Fibroblast of villous mesenchyme (primary cell): ENCODE data around the gene MTHFD1L. TPM values are rescaled to one million over a fixed set of nuclear protein-coding genes. Genes with fewer than 3 reads are reported as not detected.

ENCODE experiments used
- DNase-seq: peaks from one replicate; pipeline ENCODE4 v3.0.0-alpha.2; 2010; ENCODE audit warnings: low read depth
- H3K4me3 ChIP-seq: 2 replicates; pipeline ENCODE4 v1.5.1; 2011; ENCODE audit warnings: low read depth, mild to moderate bottlenecking, low read length
- total RNA-seq: library from RNA; depleted of rRNA; stranded (reverse); fragments of >200 nt; gene quantifications from 2 replicates; pipeline ENCODE4 v1.2.3, GENCODE V29; 2012
- TF ChIP-seq, protein P1 (sequence below): IDR thresholded peaks from 2 replicates; pipeline ENCODE4 v1.5.1; 2012; ENCODE audit warnings: low read depth, mild to moderate bottlenecking, low read length; ENCODE audit not compliant: insufficient read depth

The MTHFD1L gene
- total RNA-seq, 1 donor = 43.2 TPM

DNA sequence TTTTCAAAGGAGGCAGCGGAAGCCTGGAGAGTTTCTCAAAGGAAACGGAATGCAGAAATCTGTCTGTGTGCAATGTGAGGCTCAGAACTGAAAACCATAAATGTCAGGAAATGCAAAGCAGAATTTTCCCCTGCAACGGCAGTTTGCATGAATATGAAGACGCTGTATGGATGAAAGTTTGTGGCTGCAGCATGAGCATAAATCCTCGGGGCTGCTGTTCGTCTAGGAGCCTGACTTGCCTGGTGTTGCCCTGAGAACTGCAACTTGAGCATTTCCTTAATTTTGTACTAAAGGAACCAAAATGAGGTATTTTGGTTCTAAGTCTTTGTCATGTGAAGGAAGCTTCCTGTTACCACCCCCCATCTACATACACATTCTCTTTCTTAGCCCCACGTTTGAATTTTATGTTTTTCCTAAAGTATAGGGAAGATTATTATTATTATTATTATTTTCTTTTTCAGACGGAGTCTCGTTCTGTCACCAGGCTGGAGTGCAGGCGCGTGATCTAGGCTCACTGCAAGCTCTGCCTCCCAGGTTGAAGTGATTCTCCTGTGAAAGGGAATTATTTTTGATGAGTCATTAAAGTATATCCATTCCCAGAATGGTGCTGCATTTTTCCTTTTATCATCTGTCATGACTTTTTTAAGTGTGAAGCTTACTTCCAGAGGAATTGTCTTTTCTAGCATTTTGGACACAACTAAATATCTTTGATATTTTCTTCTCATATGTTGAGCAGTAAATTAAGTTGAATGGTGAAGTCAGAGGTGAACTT, 33.1 kb downstream of the MTHFD1L start:
- TF ChIP-seq, protein P1, sequence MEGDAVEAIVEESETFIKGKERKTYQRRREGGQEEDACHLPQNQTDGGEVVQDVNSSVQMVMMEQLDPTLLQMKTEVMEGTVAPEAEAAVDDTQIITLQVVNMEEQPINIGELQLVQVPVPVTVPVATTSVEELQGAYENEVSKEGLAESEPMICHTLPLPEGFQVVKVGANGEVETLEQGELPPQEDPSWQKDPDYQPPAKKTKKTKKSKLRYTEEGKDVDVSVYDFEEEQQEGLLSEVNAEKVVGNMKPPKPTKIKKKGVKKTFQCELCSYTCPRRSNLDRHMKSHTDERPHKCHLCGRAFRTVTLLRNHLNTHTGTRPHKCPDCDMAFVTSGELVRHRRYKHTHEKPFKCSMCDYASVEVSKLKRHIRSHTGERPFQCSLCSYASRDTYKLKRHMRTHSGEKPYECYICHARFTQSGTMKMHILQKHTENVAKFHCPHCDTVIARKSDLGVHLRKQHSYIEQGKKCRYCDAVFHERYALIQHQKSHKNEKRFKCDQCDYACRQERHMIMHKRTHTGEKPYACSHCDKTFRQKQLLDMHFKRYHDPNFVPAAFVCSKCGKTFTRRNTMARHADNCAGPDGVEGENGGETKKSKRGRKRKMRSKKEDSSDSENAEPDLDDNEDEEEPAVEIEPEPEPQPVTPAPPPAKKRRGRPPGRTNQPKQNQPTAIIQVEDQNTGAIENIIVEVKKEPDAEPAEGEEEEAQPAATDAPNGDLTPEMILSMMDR = no peak
- peak; percentile 69 for DNase-seq
- H3K4me3 ChIP-seq = no peak overlapping the region

DNA sequence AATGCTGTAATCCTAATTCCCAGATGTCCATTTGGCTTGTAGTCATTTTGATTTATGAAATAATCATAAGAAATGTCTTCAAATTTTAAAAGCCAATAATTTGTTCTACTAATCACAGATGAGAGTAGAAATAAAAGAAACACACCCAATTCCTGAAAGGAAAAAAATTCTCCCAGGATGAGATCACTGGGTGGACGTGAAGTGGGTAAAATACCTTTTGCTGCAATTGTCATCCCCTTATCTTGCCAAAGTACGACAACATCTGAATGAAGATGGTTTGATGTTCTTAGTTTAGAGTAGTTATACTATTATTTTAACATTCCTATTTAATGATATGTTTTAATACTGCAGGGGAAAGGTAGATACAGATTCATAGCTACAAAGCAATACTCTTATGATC, 33.7 kb downstream of the MTHFD1L start:
- TF ChIP-seq, protein P1 = no peak
- H3K4me3 ChIP-seq = no peak overlapping the region
- DNase-seq = no peak

DNA sequence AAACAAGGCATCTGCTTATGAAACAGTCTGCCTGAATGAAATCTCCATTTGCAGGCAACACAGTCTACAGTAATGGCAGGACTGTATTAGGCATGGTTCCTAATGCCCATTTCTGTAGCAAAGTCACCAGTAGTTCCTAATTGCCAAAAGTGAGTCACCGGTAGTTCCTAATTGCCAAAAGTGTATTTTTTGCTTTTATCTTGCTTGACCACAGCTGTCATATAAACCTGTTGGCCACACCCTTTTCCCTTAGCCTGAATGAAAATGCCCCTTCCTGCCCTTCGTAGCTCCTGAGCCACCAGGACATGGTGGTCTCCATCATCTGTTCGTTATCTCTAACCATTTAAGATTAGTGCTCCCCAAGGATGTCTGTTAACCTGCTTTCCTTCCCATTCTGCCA, 34.5 kb downstream of the MTHFD1L start:
- no peak overlapping the region for H3K4me3 ChIP-seq
- TF ChIP-seq, protein P1 = no peak
- no peak for DNase-seq

DNA sequence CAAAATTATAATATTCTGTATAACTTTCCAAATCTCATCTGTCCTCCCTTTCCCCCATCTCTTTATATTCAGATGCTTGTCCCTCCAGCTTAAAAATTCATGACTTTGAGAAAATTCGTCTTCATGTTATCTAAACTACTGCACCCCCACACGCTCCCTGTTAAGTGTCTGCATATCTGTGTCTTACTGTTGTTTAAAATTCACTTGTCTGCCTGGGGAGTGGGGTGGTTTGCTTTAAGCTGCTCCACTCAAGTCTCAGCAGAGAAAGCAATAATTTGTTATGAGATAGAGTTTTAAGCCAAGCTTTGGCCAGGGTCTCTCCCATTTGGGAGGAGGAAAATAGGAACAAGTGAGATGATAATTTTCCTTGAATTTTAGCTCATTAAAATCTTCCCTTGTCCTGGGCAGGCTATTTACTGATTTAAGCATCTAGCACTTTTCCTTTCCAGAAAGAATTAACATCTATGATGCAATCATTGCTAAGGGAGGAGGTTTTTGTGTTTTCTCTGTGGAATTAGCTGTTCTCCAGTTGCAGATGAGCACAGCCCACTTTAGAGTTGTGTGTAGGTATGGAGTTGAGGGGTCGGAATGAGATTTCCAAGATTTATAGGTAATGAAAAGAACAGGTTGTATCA, 36.8 kb downstream of the MTHFD1L start:
- TF ChIP-seq, protein P1 = no peak
- DNase-seq = peak; percentile 62
- H3K4me3 ChIP-seq = no peak overlapping the region

DNA sequence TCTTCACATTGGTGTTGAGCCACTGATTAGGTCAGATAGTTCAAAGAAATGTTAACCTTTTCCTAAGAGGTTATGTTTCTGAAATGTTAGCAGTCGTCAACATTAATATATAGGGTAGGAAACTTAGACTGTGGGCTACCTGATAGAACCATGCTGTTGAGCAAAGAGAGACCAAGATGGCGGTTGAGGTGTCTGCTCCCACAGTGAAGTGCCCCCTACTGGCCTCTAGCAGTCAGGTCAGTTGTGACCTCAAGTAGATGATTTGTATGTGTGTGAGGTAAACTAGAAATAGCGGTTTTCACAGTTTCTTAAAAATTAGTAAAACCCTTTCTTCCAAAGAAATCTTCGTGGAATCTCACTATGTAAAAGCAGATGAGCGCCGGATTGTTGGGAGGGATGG, 40.3 kb downstream of the MTHFD1L start:
- TF ChIP-seq, protein P1 = peak; percentile 40
- DNase-seq = no peak

DNA sequence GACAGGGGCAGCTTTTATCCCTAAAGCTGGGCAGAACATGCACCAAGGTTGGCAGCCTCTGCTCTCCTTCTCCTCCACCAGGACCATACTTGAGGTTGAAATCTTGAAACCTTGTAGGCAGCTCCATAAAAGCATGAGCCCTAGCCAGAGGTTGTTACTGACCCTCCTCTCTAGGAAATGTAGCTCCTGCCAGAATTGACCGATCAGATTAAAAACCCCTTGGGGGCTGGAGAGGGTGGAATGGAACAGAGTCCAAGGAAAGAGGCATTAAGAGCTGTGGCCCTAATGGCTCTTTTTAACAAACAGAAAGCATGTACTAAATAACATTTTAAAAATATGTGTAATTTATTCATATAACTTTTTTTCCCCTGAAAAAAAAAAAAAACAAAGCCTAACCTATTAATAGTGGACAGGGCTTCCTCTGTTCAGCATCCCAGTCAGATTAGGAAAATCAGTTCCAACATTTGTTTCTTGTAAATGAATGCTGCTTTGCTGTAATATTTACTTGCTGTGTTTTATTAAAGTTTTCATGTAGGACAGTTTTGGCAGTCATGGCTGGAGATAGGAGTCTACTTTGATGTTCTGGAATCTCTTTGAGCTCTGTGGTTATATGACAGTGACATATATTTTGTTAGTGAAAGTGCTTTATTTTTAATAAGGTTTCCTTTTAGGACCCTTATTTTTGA, 41.3 kb downstream of the MTHFD1L start:
- no peak overlapping the region for H3K4me3 ChIP-seq
- no peak for DNase-seq
- TF ChIP-seq, protein P1 = no peak

More for the DNA sequence above, 40.3 kb downstream of the MTHFD1L start:
- no peak overlapping the region for H3K4me3 ChIP-seq
